ENCODE measurements around the gene IQGAP1. TPM values are rescaled to one million over a fixed set of nuclear protein-coding genes. Genes with fewer than 3 reads are reported as not detected.

Gene IQGAP1
- polyA plus RNA-seq, 1 donor (not counting 4 experiments of a cell fraction or from before 2014, with no cell fraction given): 310 TPM

- no peak overlapping the region for H3K27ac ChIP-seq (ENCODE audit: control insufficient read depth, insufficient read depth, low read length)
- DNase-seq (ENCODE audit: low read depth, low spot score) (no peak), FAIRE-seq (no peak)
- no peaks in the 10 kb centered on the region for H4K20me1 ChIP-seq (ENCODE audit: control insufficient read depth, extremely low read depth, insufficient read depth, low read length)
- TF ChIP-seq CTCF (optimal IDR thresholded peaks at IDR 0.05 in 1 of 3, IDR thresholded peaks at IDR 0.05 in 1 of 3, conservative IDR thresholded peaks at IDR 0.05 in 1 of 3; ENCODE audit: extremely low read depth in 1 of 3, insufficient read depth in 2 of 3, low read length in 3 of 3): no peak
- no peak for TF ChIP-seq EZH2 (IDR thresholded peaks at IDR 0.05; ENCODE audit: low read length)
- no peaks in the 10 kb centered on the region for H3K9me3 ChIP-seq (ENCODE audit: control insufficient read depth, low read depth, low read length)
- peaks cover 38 to 43% of the 10 kb centered on the region in 2 experiments for H3K36me3 ChIP-seq (ENCODE audit: control insufficient read depth in 2 of 2, extremely low read depth in 1 of 2, insufficient read depth in 2 of 2, low read length in 2 of 2)
- H3K9me1 ChIP-seq (ENCODE audit: control insufficient read depth, extremely low read depth, insufficient read depth, low read length): no peaks in the 10 kb centered on the region
- no peak overlapping the region for H3K4me2 ChIP-seq (ENCODE audit: control insufficient read depth, extremely low read depth, insufficient read depth, low read depth, low read length)
- no peak overlapping the region for H3K4me3 ChIP-seq (ENCODE audit: control insufficient read depth in 2 of 3, extremely low read depth in 1 of 3, insufficient read depth in 2 of 3, low read depth in 1 of 3, low read length in 3 of 3)
- H3K4me1 ChIP-seq (ENCODE audit: control insufficient read depth, extremely low read depth, insufficient read depth, low read length): no peaks in the 10 kb centered on the region
- no peak overlapping the region for H2AFZ ChIP-seq (ENCODE audit: control insufficient read depth, low read length)
- no peak overlapping the region for H3K9ac ChIP-seq (ENCODE audit: control insufficient read depth, extremely low read depth, insufficient read depth, low read length)
- no peaks in the 10 kb centered on the region for H3K27me3 ChIP-seq (ENCODE audit: control insufficient read depth, extremely low read depth, insufficient read depth, low read length)
- dilution Hi-C loops (cut with MboI; ENCODE audit: extremely low pct_ligation_motif_present, low sequenced_read_pairs): no loop called here
- H3K79me2 ChIP-seq (ENCODE audit: control insufficient read depth, insufficient read depth, low read length): no peaks in the 10 kb centered on the region
These were observed 83.1 kb downstream of the IQGAP1 start for GRCh38 chr15:90471126-90471525.

GRCh38 chr15:90471769-90472168, 83.7 kb downstream of the IQGAP1 start:
- no peaks in the 10 kb centered on the region for H3K9me1 ChIP-seq (ENCODE audit: control insufficient read depth, extremely low read depth, insufficient read depth, low read length)
- FAIRE-seq: no peak
- H3K4me2 ChIP-seq (ENCODE audit: control insufficient read depth, extremely low read depth, insufficient read depth, low read depth, low read length): no peak overlapping the region
- no peak for DNase-seq (ENCODE audit: low read depth, low spot score)
- H3K4me1 ChIP-seq (ENCODE audit: control insufficient read depth, extremely low read depth, insufficient read depth, low read length): no peaks in the 10 kb centered on the region
- no peak overlapping the region for H3K4me3 ChIP-seq (ENCODE audit: control insufficient read depth in 2 of 3, extremely low read depth in 1 of 3, insufficient read depth in 2 of 3, low read depth in 1 of 3, low read length in 3 of 3)
- H4K20me1 ChIP-seq (ENCODE audit: control insufficient read depth, extremely low read depth, insufficient read depth, low read length): no peaks in the 10 kb centered on the region
- no peak overlapping the region for H3K27ac ChIP-seq (ENCODE audit: control insufficient read depth, insufficient read depth, low read length)
- dilution Hi-C loops (cut with MboI; ENCODE audit: extremely low pct_ligation_motif_present, low sequenced_read_pairs): no loop called here
- H3K79me2 ChIP-seq (ENCODE audit: control insufficient read depth, insufficient read depth, low read length): no peaks in the 10 kb centered on the region
- H3K36me3 ChIP-seq (ENCODE audit: control insufficient read depth in 2 of 2, extremely low read depth in 1 of 2, insufficient read depth in 2 of 2, low read length in 2 of 2): peaks cover 36 to 42% of the 10 kb centered on the region in 2 experiments
- H3K9me3 ChIP-seq (ENCODE audit: control insufficient read depth, low read depth, low read length): no peaks in the 10 kb centered on the region
- no peaks in the 10 kb centered on the region for H3K27me3 ChIP-seq (ENCODE audit: control insufficient read depth, extremely low read depth, insufficient read depth, low read length)
- H2AFZ ChIP-seq (ENCODE audit: control insufficient read depth, low read length): no peak overlapping the region
- no peak overlapping the region for H3K9ac ChIP-seq (ENCODE audit: control insufficient read depth, extremely low read depth, insufficient read depth, low read length)
- no peak for TF ChIP-seq CTCF (optimal IDR thresholded peaks at IDR 0.05 in 1 of 3, IDR thresholded peaks at IDR 0.05 in 1 of 3, conservative IDR thresholded peaks at IDR 0.05 in 1 of 3; ENCODE audit: extremely low read depth in 1 of 3, insufficient read depth in 2 of 3, low read length in 3 of 3)
- TF ChIP-seq EZH2 (IDR thresholded peaks at IDR 0.05; ENCODE audit: low read length): no peak
